Loucy (cell line): ENCODE results near the gene NAP1L1.

Experiments used
- CTCF ChIP-seq: fragments of 200-600 bp; sonication (generic); conservative IDR thresholded peaks from 2 replicates; pipeline ENCODE4 v1.5.1; 2014; ENCODE audit warnings: mild to moderate bottlenecking, antibody characterized with exemption, low read length
- EZH2phosphoT487 ChIP-seq: fragments of 200-600 bp; IDR thresholded peaks from 2 replicates; pipeline ENCODE4 v1.6.1; 2018; ENCODE audit warnings: antibody characterized with exemption, mild to moderate bottlenecking, moderate library complexity, borderline replicate concordance

GRCh38 chr12:76029982-76030340, 54.5 kb downstream of the NAP1L1 start:
- TF ChIP-seq CTCF (no peak), EZH2phosphoT487 (no peak)
